HepG2 (cell line): Measurements from ENCODE around the gene FER1L5. TPM values are rescaled to one million over a fixed set of nuclear protein-coding genes. Genes with fewer than 3 reads are reported as not detected.

Experiments used
- AKNA ChIP-seq: sonication (generic); formaldehyde crosslinking; IDR thresholded peaks from 2 replicates; pipeline ENCODE4 v1.4.0; 2020; ENCODE audit warnings: missing genetic modification reagents, borderline replicate concordance
- FOXO1 ChIP-seq: sonication (generic); formaldehyde crosslinking; IDR thresholded peaks from 2 replicates; pipeline ENCODE4 v1.4.0; 2020; ENCODE audit warnings: missing genetic modification reagents
- KMT2A ChIP-seq: sonication (generic); formaldehyde crosslinking; IDR thresholded peaks from 2 replicates; pipeline ENCODE4 v1.4.0; 2020; ENCODE audit warnings: missing genetic modification reagents
- TFDP2 ChIP-seq: sonication (generic); formaldehyde crosslinking; IDR thresholded peaks from 2 replicates; pipeline ENCODE4 v1.4.0; 2020; ENCODE audit warnings: missing genetic modification reagents
- ZNF407 ChIP-seq: sonication (generic); formaldehyde crosslinking; IDR thresholded peaks from one replicate; pipeline ENCODE4 v1.5.1; 2020; ENCODE audit warnings: mild to moderate bottlenecking, missing genetic modification reagents; ENCODE audit errors: not compliant biosample characterization
- ZNF441 ChIP-seq: sonication (generic); formaldehyde crosslinking; IDR thresholded peaks from 2 replicates; pipeline ENCODE4 v1.7.0; 2021; ENCODE audit warnings: missing genetic modification reagents, borderline replicate concordance
- ZNF546 ChIP-seq: sonication (generic); formaldehyde crosslinking; conservative IDR thresholded peaks from 2 replicates; pipeline ENCODE4 v1.8.1; 2023; ENCODE audit warnings: mild to moderate bottlenecking, missing genetic modification reagents
- polyA plus RNA-seq, 8 experiments: library from polyadenylated mRNA; depleted of rRNA in 3 of 8; stranded (reverse) in 7 of 8; unstranded in 1 of 8; fragments of >200 nt; fragmentation: Illumina TruSeq in 4 of 8; extraction: Trizol in 4 of 8; gene quantifications; 2 replicates each; pipeline versions ENCODE4 v1.2.1 to v1.2.3, GENCODE V29; 2011 to 2016; ENCODE audit warnings: low read depth in 4 of 8, missing spikeins in 1 of 8, mixed read lengths in 1 of 8; ENCODE audit not compliant: insufficient read depth in 1 of 8
- total RNA-seq, 5 experiments: library from RNA; depleted of rRNA; stranded (reverse); fragments of >200 nt; fragmentation: Illumina TruSeq; extraction: Trizol; gene quantifications; 2 replicates each; pipeline ENCODE4 v1.2.3, GENCODE V29; 2016; ENCODE audit warnings: low read depth in 1 of 5
- TF ChIP-seq, protein P1 (sequence below): sonication (generic); formaldehyde crosslinking; IDR thresholded peaks from 2 replicates; pipeline ENCODE4 v1.5.0; 2020; ENCODE audit warnings: missing genetic modification reagents, mild to moderate bottlenecking, borderline replicate concordance

Gene FER1L5
- total and polyA plus RNA-seq, 2 of the 13 experiments (the other 11 are each of a cell fraction or from before 2014, with no cell fraction given): 0.02 to 0.08 TPM

DNA sequence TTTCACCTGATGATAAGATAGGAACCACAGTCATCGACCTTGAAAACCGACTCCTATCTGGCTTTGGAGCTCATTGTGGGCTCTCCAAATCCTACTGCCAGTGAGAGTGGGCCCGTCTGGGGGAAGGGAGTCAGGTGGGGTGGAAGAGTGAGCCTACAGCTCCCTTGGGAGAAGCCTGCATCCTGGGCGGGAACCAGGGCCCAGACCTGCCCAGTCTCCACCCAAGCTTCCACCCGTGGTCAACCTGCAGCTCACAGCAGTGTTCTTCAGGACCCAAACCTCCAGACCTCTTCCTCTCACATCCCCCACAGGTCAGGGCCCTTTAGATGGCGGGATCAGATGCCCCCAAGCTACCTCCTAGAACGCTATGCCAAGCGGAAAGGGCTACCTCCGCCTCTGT is 57.1 kb downstream of the FER1L5 start (continued):
- no peak for TF ChIP-seq ZNF407 (CRISPR knock-in tag)
- TF ChIP-seq, protein P1, sequence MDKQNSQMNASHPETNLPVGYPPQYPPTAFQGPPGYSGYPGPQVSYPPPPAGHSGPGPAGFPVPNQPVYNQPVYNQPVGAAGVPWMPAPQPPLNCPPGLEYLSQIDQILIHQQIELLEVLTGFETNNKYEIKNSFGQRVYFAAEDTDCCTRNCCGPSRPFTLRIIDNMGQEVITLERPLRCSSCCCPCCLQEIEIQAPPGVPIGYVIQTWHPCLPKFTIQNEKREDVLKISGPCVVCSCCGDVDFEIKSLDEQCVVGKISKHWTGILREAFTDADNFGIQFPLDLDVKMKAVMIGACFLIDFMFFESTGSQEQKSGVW (CRISPR knock-in tag): no peak
- no peak for TF ChIP-seq FOXO1
- no peak for TF ChIP-seq TFDP2 (CRISPR knock-in tag)
- no peak for TF ChIP-seq ZNF441
- no peak for TF ChIP-seq KMT2A (CRISPR knock-in tag)
- no peak for TF ChIP-seq ZNF546 (CRISPR knock-in tag)
- TF ChIP-seq AKNA (CRISPR knock-in tag): no peak
- TF ChIP-seq, all 625 proteins: peak for 0
